Stimulated activated CD4-positive, alpha-beta T cell treated with anti-CD3 and anti-CD28 coated beads, Interleukin-1b, Interleukin-23, amount 100 ng/mL, for 48 hours (primary cell): Measurements from ENCODE around the gene CRYGA.
"Not testable (repeated sequence)": the region's sequence is repeated elsewhere in the genome, so short reads cannot be mapped to it uniquely, and the experiment has no call there.

Source experiments
- DNase-seq: peaks from one replicate; pipeline ENCODE4 v3.0.0-alpha.2; 2020

The CRYGA gene

GRCh38 chr2:208156439-208156838 lies 7.0 kb downstream of the CRYGA start:
- DNase-seq: no peak

GRCh38 chr2:208153156-208153555 lies 10.2 kb downstream of the CRYGA start:
- no peak for DNase-seq

DNA sequence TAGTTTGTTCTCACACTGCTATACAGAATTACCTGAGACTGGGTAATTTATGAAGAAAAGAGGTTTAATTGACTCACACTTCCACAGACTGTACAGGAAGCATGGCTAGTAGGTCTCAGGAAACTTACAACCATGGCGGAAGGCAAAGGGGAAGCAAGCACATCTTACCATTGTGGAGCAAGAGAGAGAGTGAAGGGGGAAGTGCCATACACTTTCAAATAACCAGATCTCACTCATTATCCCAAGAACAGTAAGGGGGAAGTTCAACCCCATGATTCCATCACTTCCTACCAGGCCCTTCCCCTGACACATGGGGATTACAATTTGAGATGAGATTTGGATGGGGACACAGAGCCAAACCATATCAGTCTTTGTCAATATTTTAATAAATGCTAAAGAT lies 12.4 kb downstream of the CRYGA start:
- DNase-seq: no peak

- no peak for DNase-seq
These were observed 13.3 kb downstream of the CRYGA start for GRCh38 chr2:208150094-208150493.

DNA sequence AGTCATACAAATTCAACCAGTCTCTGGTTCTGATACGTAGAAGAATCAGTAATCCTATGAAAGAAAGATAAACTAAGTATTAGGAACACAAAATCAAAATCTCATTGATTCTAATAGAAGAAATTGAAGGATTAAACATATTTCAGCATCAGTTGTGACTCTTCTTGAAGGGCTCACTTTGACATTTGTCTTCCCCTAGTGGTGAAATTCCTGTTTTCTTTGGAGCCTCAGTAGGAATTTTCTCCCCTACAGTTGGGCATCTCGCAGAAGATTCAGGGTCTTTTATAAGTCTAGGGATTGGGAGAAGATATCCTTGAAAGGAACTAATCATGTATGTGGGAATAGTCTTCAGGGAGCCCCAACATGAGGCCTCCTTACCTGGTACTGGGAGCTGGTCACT lies 14.6 kb downstream of the CRYGA start:
- no peak for DNase-seq

- no peak for DNase-seq
These were observed 15.6 kb downstream of the CRYGA start for GRCh38 chr2:208147759-208148158.

DNA sequence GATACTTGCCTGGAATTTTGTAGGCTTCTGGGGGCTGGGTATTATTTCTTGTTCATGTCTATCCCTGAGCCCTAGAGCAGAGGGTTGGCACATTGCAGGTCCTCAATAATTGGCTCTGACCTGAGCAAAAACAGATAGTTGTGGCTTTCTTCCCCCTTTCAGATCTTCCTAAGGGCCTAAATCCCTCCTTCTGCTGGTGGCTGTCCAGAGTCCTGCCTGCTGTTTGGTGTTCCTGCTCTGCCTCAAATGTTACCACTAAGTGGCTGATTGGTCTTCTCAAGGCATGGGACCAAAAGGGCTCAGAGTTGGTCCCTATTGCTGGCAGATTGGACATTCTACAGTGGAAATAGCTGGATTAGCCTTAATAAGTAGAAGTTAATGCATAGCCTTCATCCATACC lies 16.4 kb downstream of the CRYGA start:
- DNase-seq: no peak

GRCh38 chr2:208146006-208146405 lies 17.4 kb downstream of the CRYGA start, which contains the start of gene CRYGB:
Gene CRYGB, minus strand, starts transcription at chr2:208146158. Its CDS starts 38 bp downstream, at chr2:208146120.
- no peak for DNase-seq

DNA sequence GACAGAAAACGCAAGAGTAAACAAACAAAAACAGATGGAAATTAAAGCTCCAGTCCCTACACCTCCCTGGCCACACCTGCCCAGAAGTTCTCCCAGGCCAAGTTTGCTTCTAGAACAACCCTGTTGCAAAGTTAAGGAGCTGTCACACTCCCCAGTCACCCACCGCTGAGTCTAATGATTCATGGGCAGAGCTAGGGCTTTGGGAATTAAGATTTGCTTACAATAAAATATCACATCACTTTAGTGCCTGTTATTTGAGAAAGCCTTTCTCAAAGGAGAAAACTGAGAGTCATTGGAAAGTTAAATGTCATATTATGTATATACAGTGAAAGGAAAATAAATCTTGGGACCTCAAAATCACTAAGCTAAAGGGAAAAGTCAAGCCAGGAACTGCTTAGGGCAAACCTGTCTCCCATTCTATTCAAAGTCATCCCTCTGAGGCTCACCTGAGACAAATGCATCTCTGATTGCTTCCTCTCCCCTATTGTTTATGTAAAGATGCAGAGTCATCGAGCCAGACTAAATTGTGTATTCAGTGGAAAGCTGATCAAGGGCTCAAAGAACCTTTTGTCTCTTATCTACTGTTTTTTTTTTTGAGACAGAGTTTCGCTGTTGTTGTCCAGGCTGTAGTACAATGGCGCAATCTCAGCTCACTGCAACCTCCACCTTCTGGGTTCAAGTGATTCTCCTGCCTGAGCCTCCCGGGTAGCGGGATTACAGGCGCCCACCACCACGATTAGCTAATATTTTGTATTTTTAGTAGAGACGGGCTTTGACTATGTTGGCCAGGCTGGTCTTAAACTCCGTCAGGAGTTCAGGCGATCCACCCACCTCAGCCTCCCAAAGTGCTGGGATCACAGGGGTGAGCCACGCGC lies 20.2 kb downstream of the CRYGA start:
- no peak for DNase-seq

DNA sequence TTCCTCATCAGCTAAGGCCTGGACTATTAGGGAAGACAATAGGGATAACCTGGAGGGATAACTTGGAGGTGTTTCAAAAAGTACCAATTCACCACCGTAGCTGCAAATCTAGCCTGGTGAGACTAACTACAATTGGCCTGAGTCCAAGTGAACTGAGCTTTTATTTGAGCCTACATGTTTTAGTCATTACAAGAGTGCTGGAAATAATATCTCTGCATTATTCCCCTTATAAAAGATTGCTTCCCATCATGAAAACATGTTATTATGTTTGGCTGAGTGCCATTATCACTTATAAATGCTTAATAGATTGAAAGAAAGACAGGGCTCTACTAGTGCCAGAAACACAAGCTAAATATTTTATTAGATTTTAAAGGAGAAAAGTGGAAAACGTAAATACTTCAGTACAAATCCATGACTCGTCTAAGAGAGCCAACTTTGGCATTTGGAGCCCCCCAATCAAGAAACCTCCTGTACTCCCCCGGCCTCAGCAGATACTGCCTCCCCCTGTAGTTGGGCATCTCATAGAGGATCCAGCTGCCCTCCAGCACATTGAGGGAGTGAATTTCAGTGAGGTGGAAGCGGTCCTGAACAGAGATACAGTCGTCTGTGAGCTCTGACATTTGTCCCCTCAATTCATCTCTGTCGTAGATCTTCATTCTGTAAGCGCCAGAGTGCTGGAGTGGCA lies 21.0 kb downstream of the CRYGA start:
- DNase-seq: no peak

DNA sequence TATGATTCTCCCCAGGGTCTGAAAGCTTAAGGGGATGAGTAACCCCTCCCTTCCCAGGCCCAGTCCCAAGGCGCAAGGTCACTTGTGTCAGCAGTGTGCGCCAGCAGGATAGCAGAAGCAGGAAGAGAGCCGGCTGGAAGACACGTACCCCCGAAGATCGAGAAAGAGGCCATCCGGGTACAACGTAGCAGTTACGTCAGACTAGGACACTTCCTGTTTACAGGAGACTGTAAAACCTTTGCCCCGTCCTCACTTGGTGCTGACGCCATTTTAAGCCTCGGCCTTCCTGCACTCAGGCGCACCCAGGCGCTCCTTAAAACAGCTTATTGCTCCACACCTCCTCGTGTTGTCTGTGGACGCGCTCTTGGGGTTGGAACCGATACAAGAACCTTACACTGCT lies 23.9 kb downstream of the CRYGA start:
- DNase-seq: no peak

- DNase-seq: not testable (repeated sequence)
These were observed 25.1 kb downstream of the CRYGA start for GRCh38 chr2:208138334-208138733.

DNA sequence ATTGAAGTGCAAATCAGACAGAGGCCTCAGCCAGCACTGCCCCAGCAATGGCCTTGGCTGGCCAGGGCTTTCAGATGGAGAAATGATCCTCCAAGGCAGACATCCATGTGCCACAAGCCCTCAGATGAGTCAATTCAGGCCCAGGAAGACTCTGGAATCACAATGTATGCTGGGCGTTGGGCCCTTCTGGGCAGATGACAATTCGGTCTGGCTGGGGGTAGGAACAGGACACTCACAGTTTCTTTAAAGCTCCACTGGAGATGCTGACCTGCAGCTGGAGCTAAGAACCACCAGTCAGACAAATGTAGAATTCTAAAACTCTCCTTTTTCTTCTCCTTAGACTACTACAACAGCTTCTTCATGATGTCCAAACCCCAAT lies 26.7 kb downstream of the CRYGA start:
- no peak for DNase-seq

DNA sequence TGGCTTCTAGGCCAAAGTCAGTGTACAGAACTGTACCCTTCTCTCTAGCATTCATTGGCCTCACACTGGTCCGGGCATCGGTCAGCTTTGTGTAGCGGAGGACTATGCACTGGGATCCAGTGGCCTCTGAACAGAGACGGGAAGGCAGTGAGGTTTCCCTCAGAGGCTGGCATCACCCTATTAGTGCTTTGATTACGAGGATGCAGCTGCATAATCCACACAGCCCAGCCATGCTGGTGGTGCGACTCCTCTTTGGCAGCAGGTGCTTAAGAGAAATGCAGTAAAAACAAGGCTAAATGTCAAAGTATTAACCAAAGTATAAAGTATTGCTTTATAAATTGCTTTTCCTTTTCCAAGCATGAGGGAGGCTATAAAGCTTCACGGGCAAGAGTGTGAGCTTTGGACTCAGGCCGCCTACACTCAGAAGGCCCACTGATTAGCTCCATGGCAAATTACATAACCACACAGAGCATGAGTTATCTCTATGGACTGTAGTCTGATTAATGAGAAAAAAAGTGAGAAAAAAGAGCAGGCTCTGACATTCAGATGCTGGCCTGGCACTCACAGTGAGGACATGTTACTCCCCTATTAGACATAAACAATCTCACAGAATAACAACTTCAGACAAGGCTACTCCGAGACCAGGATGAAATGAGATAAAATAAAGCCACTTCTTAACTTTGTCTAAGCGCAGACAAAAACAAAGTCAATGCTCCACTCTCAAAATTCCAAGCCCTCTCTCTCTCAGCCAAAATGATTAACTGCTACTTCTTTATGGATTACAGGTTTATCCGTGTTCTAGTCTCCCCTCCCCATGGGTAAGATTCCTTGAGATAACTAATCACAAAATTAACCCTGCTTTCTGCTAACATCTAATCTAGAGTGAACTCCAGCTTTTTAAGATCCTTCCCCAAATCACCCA lies 27.3 kb downstream of the CRYGA start:
- no peak for DNase-seq

DNA sequence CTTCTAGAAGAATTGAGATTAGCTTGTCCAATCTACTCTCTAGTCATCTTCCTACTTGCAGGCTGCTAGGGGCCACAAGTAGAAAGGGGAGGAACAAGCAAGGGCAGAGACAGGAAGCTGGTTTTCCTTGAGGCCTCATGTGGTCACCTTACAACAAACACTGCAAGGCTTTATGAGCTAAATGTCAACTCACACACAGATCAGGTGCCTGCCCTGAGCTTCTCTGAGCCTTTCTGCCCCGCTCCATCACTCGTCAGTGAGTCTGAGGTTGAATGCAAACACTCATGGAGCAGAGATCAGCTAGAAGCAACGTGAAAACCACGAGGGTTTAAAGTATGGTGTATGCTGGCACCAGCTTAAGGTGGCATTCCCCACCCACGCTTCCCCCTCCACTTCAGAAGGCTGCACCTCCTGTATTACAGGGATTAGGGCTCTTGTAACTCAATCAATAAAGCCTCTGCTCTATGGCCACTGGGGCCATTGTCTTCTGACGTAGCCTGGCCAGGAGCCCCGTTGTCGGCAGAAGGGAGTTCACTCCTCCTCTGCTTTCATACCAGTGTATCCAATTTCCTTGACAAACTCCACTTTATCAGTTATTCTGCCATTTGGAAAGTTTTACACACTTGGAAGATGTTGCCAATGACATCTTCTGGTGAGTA lies 28.3 kb downstream of the CRYGA start:
- no peak for DNase-seq

GRCh38 chr2:208130712-208131110 lies 32.7 kb downstream of the CRYGA start:
- DNase-seq: no peak

- no peak for DNase-seq
These were observed 33.4 kb downstream of the CRYGA start, which contains the start of gene CRYGC for GRCh38 chr2:208129744-208130711. Gene CRYGC, minus strand, starts transcription at chr2:208129828. Its CDS starts 36 bp downstream, at chr2:208129792.

DNA sequence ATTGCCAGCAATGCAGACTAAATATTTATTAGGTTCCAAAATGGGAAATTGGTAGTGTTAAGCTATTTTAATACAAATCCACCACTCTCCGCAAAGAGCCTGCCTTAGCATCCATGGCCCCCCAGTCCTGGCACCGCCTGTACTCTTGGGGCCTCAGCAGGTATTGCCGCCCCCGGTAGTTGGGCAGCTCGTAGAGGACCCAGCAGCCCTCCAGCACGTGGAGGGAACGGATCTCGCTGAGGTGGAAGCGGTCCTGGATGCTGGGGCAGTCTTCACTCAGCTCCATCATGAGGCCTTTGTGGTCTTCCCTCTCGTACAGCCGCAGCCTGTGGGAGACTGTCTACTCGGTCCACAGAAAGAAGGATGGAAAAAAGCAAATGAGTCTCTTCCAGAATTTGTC lies 35.3 kb downstream of the CRYGA start:
- DNase-seq: no peak

DNA sequence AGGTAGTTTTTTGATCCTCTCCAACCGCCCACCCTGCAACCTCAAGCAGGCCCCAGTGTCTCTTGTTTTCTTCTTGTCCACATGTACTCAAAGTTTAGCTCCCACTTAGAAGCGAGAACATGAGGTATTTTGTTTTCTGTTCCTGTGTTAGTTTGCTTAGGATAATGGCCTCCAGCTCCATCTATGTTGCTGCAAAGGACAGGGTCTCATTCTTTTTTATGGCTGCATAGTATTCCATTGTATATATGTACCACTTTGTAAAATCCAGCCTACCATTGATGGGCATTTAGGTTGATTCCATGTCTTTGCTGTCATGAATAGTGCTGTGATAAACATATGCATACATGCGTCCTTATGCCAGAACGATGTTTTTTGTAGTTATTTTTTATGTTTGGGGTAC lies 36.3 kb downstream of the CRYGA start:
- no peak for DNase-seq

DNA sequence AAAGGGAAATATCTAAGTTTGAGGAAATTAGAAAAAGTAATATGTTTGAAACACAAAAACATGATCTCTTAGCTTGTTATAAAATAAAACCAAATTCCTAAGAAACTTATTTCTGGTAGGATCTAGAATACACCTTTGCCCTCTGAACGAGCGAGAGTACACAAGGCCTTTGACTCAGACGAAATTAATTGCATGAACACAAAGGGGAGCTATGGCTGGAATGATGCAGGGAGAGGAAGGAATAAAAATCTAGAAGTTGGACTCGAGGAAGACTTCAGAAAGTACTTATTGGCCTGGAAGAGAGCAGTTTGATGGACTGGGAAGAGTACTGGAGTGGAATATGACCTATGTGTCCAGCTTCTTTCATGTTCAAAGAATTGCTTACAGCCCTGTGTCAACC lies 38.1 kb downstream of the CRYGA start:
- no peak for DNase-seq

DNA sequence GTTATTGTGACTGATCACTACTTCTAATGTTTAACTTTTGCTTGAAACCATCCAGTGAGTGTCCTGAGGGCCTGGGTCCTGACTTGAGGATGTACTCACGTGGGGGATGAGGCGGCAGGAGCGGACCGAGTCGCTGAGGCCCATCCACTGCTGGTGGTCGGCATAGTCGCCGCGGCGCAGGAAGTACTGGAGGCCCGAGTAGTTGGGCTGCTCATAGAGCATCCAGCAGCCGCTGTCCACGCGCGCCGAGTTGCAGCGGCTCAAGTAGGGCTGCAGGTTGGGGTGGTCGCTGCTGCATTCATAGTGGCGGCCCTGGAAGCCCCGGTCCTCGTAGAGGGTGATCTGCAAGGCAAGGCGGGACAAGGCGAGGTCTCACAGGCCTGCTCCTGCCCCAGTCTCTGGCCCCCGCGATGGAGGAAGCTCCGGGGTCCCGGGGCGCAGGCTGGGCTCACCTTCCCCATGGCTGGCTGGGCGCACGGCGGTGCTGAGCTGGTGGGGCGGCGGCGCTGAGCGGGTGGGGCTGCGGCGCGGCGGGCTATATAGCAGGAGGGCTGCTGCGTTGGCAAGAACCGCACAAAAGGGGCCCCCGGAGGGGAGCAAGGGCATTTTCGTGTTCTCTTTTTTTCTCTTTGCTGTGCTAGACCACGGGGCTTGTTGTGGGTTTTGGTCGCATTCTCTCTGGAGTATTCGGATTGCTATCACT lies 39.2 kb downstream of the CRYGA start, which contains the start of gene CRYGD:
Gene CRYGD (minus strand): TSS at position 512 of the 703 bp plus-strand sequence. CDS start 51 bp downstream, at position 461.
- not testable (repeated sequence) for DNase-seq
